Sigmoid colon (tissue), 7 donors: ENCODE data around the gene FAM174A. TPM values are rescaled to one million over a fixed set of nuclear protein-coding genes. Genes with fewer than 3 reads are reported as not detected.

Experiments used
- DNase-seq: peaks from one replicate; pipeline ENCODE4 v3.0.0-alpha.2; 2019
- H3K27ac ChIP-seq, 4 donors: fragments of 200-600 bp; sonication (generic); one replicate each; pipeline ENCODE4 v1.5.1; 2016 to 2019; ENCODE audit warnings: mild to moderate bottlenecking in 1 of 4
- H3K27me3 ChIP-seq, 3 donors: fragments of 200-600 bp; sonication (generic); one replicate each; pipeline ENCODE4 v1.5.1; 2019; ENCODE audit warnings: mild to moderate bottlenecking in 1 of 3
- H3K36me3 ChIP-seq, 4 donors: fragments of 200-600 bp; sonication (generic); one replicate each; pipeline ENCODE4 v1.5.1; 2016 to 2019
- H3K4me1 ChIP-seq, 4 donors: fragments of 200-600 bp; sonication (generic); one replicate each; pipeline ENCODE4 v1.5.1; 2017 to 2019
- H3K4me3 ChIP-seq, 4 donors: fragments of 200-600 bp; sonication (generic); one replicate each; pipeline ENCODE4 v1.5.1; 2017 to 2019; ENCODE audit warnings: mild to moderate bottlenecking in 2 of 4, moderate library complexity in 1 of 4
- H3K9me3 ChIP-seq, 4 donors: fragments of 200-600 bp in 3 of 4; sonication (generic) in 3 of 4; one replicate each; pipeline versions ENCODE4 v1.5.1 to v1.6.1; 2013 to 2019
- CTCF ChIP-seq, 4 experiments: fragments of 450-650 bp in 3 of 4; fragments of 200-600 bp in 1 of 4; IDR thresholded peaks; one replicate each; pipeline ENCODE4 v1.5.1; 2016 to 2019; ENCODE audit warnings: antibody characterized with exemption in 4 of 4, mild to moderate bottlenecking in 3 of 4, moderate library complexity in 2 of 4
- EP300 ChIP-seq, 4 donors: sonication (generic); formaldehyde crosslinking; IDR thresholded peaks; one replicate each; pipeline ENCODE4 v1.6.1; 2017; ENCODE audit warnings: antibody characterized with exemption in 4 of 4
- POLR2A ChIP-seq, 2 donors: fragments of 450-650 bp; IDR thresholded peaks; one replicate each; pipeline ENCODE4 v1.6.1; 2016; ENCODE audit warnings: antibody characterized with exemption in 2 of 2, mild to moderate bottlenecking in 2 of 2, moderate library complexity in 2 of 2
- POLR2AphosphoS5 ChIP-seq, 4 donors: sonication (generic); formaldehyde crosslinking; IDR thresholded peaks; one replicate each; pipeline ENCODE4 v1.6.1; 2017; ENCODE audit warnings: antibody characterized with exemption in 4 of 4
- WGBS, 2 donors: extraction: QIAGEN DNeasy Blood & Tissue Kit; methylation state at CpG; one replicate each; pipeline ENCODE4 v1.1.7; 2013; 5-methylcytosine and 5-hydroxymethylcytosine counted together
- intact Hi-C: fragments of 100-400 bp; cut with DNase I; formaldehyde crosslinking; loops from one replicate; pipeline ENCODE4 v1.15.1; 2023
- polyA plus RNA-seq, 3 donors: library from polyadenylated mRNA; stranded (reverse); fragments of 200-250 nt; gene quantifications; one replicate each; pipeline ENCODE4 v1.2.3, GENCODE V29; 2013
- total RNA-seq, 4 donors: library from RNA; depleted of rRNA; stranded (reverse); fragments of >200 nt; gene quantifications; one replicate each; pipeline ENCODE4 v1.1.0, GENCODE V29; 2016
- donor health status: healthy with polysubstance abuse.
- donor health status: Bipolar disorder and iron deficiency.
- donor health status: healthy.

FAM174A gene
- total RNA-seq (10 to 100 TPM; 17.2 to 33.2 (median 26.7) TPM), polyA plus RNA-seq (10 to 100 TPM; 10.8 to 21.7 (median 10.9) TPM)

GRCh38 chr5:100535060-100536005 lies at the start of gene FAM174A:
Gene FAM174A, plus strand, starts transcription at chr5:100535374. Its CDS starts 157 bp downstream, at chr5:100535531.
- H3K27me3 ChIP-seq = no peaks in the 10 kb centered on the region
- peak within 1 kb of the TSS; percentile 83 to 94 (median 90) for H3K27ac ChIP-seq
- 0% methylated on average over 62 of the region's 62 CpGs for WGBS, 2 donors
- peak; percentile 98 for DNase-seq
- intact Hi-C loops = no loop called here
- H3K36me3 ChIP-seq = no peaks in the 10 kb centered on the region
- peaks cover 0 to 6% (median under 1%) of the 10 kb centered on the region in 4 donors for H3K9me3 ChIP-seq
- peak within 1 kb of the TSS; percentile 78 to 88 (median 82) for H3K4me3 ChIP-seq
- TF ChIP-seq CTCF (IDR thresholded peaks at IDR 0.05) (no peak), POLR2A (IDR thresholded peaks at IDR 0.05) (peak; percentile 35 to 48), POLR2AphosphoS5 (IDR thresholded peaks at IDR 0.05) (peak; percentile 84 to 96 (median 86)), EP300 (IDR thresholded peaks at IDR 0.05) (peak in 1 of 4 donors; percentile 70)
- H3K4me1 ChIP-seq = peaks cover 0 to 35% (median 22%) of the 10 kb centered on the region in 4 donors

GRCh38 chr5:100493996-100494395 lies 41.2 kb upstream of the FAM174A start:
- H3K36me3 ChIP-seq = no peaks in the 10 kb centered on the region
- TF ChIP-seq CTCF (IDR thresholded peaks at IDR 0.05) (no peak), POLR2AphosphoS5 (IDR thresholded peaks at IDR 0.05) (no peak), EP300 (IDR thresholded peaks at IDR 0.05) (no peak), POLR2A (IDR thresholded peaks at IDR 0.05) (no peak)
- H3K4me1 ChIP-seq = no peaks in the 10 kb centered on the region
- 90% methylated on average over 1 of the region's 1 CpG for whole genome bisulfite sequencing, 2 donors
- no peak overlapping the region for H3K4me3 ChIP-seq
- H3K9me3 ChIP-seq = no peaks in the 10 kb centered on the region
- DNase-seq = no peak
- intact Hi-C loops = no loop called here
- H3K27me3 ChIP-seq = no peaks in the 10 kb centered on the region
- H3K27ac ChIP-seq = no peak overlapping the region

- no peaks in the 10 kb centered on the region for H3K4me1 ChIP-seq
- H3K27ac ChIP-seq = no peak overlapping the region
- intact Hi-C loops = no loop called here
- H3K36me3 ChIP-seq = no peaks in the 10 kb centered on the region
- WGBS, 2 donors = 69 to 78% methylated on average over 1 of the region's 1 CpG
- H3K27me3 ChIP-seq = no peaks in the 10 kb centered on the region
- TF ChIP-seq CTCF (IDR thresholded peaks at IDR 0.05) (no peak), EP300 (IDR thresholded peaks at IDR 0.05) (peak in 1 of 4 donors; percentile 0)
- H3K9me3 ChIP-seq = no peaks in the 10 kb centered on the region
- no peak for DNase-seq
- H3K4me3 ChIP-seq = no peak overlapping the region
Observed at GRCh38 chr5:100496296-100496695, 38.9 kb upstream of the FAM174A start.

GRCh38 chr5:100502684-100503083 lies 32.5 kb upstream of the FAM174A start:
- Histone ChIP-seq H3K4me3 (no peak overlapping the region), H3K9me3 (no peaks in the 10 kb centered on the region), H3K36me3 (no peaks in the 10 kb centered on the region), H3K27me3 (no peaks in the 10 kb centered on the region), H3K27ac (no peak overlapping the region), H3K4me1 (no peaks in the 10 kb centered on the region)
- DNase-seq = no peak
- intact Hi-C loops = no loop called here
- TF ChIP-seq POLR2A (IDR thresholded peaks at IDR 0.05) (no peak), EP300 (IDR thresholded peaks at IDR 0.05) (no peak), CTCF (IDR thresholded peaks at IDR 0.05) (no peak), POLR2AphosphoS5 (IDR thresholded peaks at IDR 0.05) (no peak)
- WGBS, 2 donors = 86 to 89% methylated on average over 2 of the region's 2 CpGs
